ENCODE data around the gene CNTNAP2. TPM values are rescaled to one million over a fixed set of nuclear protein-coding genes. Genes with fewer than 3 reads are reported as not detected.

CNTNAP2 gene
- total RNA-seq, 4 donors from 2014 or later = 0.42 to 0.71 TPM; not detected in 2

GRCh38 chr7:148395352-148395811, 2278.8 kb downstream of the CNTNAP2 start:
- H3K4me3 ChIP-seq (ENCODE audit: low read depth, poor library complexity, severe bottlenecking) = no peak overlapping the region
- WGBS, 2 donors = 69 to 76% methylated on average over 7 of the region's 7 CpGs
- intact Hi-C loops (cut with DNase I; ENCODE audit: low total_unique reads) = no loop called here
- TF ChIP-seq CTCF (IDR thresholded peaks at IDR 0.05) = no peak
- no peak for TF ChIP-seq POLR2A (IDR thresholded peaks at IDR 0.05)
- no peak for DNase-seq (ENCODE audit: low spot score in 2 of 2)

GRCh38 chr7:148395990-148396716, 2279.6 kb downstream of the CNTNAP2 start:
- TF ChIP-seq CTCF (IDR thresholded peaks at IDR 0.05) = no peak
- TF ChIP-seq POLR2A (IDR thresholded peaks at IDR 0.05) = no peak
- WGBS, 2 donors = 59 to 65% methylated on average over 12 of the region's 12 CpGs
- no peak overlapping the region for H3K4me3 ChIP-seq (ENCODE audit: low read depth, poor library complexity, severe bottlenecking)
- no peak for DNase-seq (ENCODE audit: low spot score in 2 of 2)
- intact Hi-C loops (cut with DNase I; ENCODE audit: low total_unique reads) = no loop called here

GRCh38 chr7:148397056-148397455, 2280.5 kb downstream of the CNTNAP2 start:
- no peak for TF ChIP-seq CTCF (IDR thresholded peaks at IDR 0.05)
- no peak for TF ChIP-seq POLR2A (IDR thresholded peaks at IDR 0.05)
- intact Hi-C loops (cut with DNase I; ENCODE audit: low total_unique reads) = no loop called here
- no peak overlapping the region for H3K4me3 ChIP-seq (ENCODE audit: low read depth, poor library complexity, severe bottlenecking)
- WGBS, 2 donors = 42 to 71% methylated on average over 1 of the region's 1 CpG
- DNase-seq (ENCODE audit: low spot score in 2 of 2) = no peak

- intact Hi-C loops (cut with DNase I; ENCODE audit: low total_unique reads) = no loop called here
- TF ChIP-seq CTCF (IDR thresholded peaks at IDR 0.05) (no peak), POLR2A (IDR thresholded peaks at IDR 0.05) (no peak)
- 17 to 24% methylated on average over 4 of the region's 4 CpGs for WGBS, 2 donors
- H3K4me3 ChIP-seq (ENCODE audit: low read depth, poor library complexity, severe bottlenecking) = no peak overlapping the region
- DNase-seq (ENCODE audit: low spot score in 2 of 2) = no peak
These were observed 2280.9 kb downstream of the CNTNAP2 start for GRCh38 chr7:148397551-148397950.

GRCh38 chr7:148397985-148398384, 2281.4 kb downstream of the CNTNAP2 start:
- no peak for TF ChIP-seq CTCF (IDR thresholded peaks at IDR 0.05)
- TF ChIP-seq POLR2A (IDR thresholded peaks at IDR 0.05) = no peak
- intact Hi-C loops (cut with DNase I; ENCODE audit: low total_unique reads) = no loop called here
- H3K4me3 ChIP-seq (ENCODE audit: low read depth, poor library complexity, severe bottlenecking) = no peak overlapping the region
- DNase-seq (ENCODE audit: low spot score in 2 of 2) = no peak
- 77% methylated on average over 5 of the region's 5 CpGs for WGBS, 2 donors

All from lower leg skin (tissue), 4 donors.